Measurements from ENCODE around the gene ALB. TPM values are rescaled to one million over a fixed set of nuclear protein-coding genes. Genes with fewer than 3 reads are reported as not detected.

ALB gene
- total and polyA plus RNA-seq, 7 experiments from 2014 or later: 0.45 to 0.96 TPM; not detected in 5

GRCh38 chr4:73419106-73420038 lies 15.3 kb downstream of the ALB start:
- DNase-seq: no peak
- Mint-ChIP-seq H3K27ac (no peak overlapping the region), H3K36me3 (no peaks in the 10 kb centered on the region), H3K4me3 (no peak overlapping the region), H3K9me3 (no peaks in the 10 kb centered on the region), H3K27me3 (peaks cover 0 to 10% (median 0%) of the 10 kb centered on the region in 5 donors), H3K4me1 (no peaks in the 10 kb centered on the region)
- no peaks in the 10 kb centered on the region for H3K36me3 ChIP-seq (ENCODE audit: control insufficient read depth in 2 of 3, insufficient read depth in 3 of 3, low read length in 3 of 3)
- ChIA-PET CTCF (interaction anchor here (1.6 kb wide), 1 partner anchor 9 kb away, joined by 4 read pairs; no protein-coding TSS in a partner anchor), POLR2A (no interaction called here)
- no peaks in the 10 kb centered on the region for H3K27me3 ChIP-seq (ENCODE audit: control insufficient read depth in 2 of 2, insufficient read depth in 2 of 2, low read length in 2 of 2)
- no peaks in the 10 kb centered on the region for H3K9me3 ChIP-seq (ENCODE audit: control insufficient read depth in 2 of 3, low read length in 3 of 3)
- H3K27ac ChIP-seq (ENCODE audit: low read depth, low read length): no peak overlapping the region
- no peak for ATAC-seq
- H3K4me1 ChIP-seq (ENCODE audit: control insufficient read depth in 2 of 2, insufficient read depth in 2 of 2, low read length in 2 of 2): no peaks in the 10 kb centered on the region
- intact Hi-C loops (cut with micrococcal nuclease): no loop called here
- no peak overlapping the region for H3K4me3 ChIP-seq (ENCODE audit: low read length)

- intact Hi-C loops (cut with micrococcal nuclease): no loop called here
- H3K36me3 Mint-ChIP-seq: no peaks in the 10 kb centered on the region
- no peak for DNase-seq
- ChIA-PET CTCF (interaction anchor here (1.6 kb wide), 1 partner anchor 8 kb away, joined by 4 read pairs; no protein-coding TSS in a partner anchor), POLR2A (no interaction called here)
- Histone ChIP-seq H3K27ac (ENCODE audit: low read depth, low read length) (no peak overlapping the region), H3K4me3 (ENCODE audit: low read length) (no peak overlapping the region), H3K4me1 (ENCODE audit: control insufficient read depth in 2 of 2, insufficient read depth in 2 of 2, low read length in 2 of 2) (no peaks in the 10 kb centered on the region), H3K9me3 (ENCODE audit: control insufficient read depth in 2 of 3, low read length in 3 of 3) (no peaks in the 10 kb centered on the region), H3K27me3 (ENCODE audit: control insufficient read depth in 2 of 2, insufficient read depth in 2 of 2, low read length in 2 of 2) (no peaks in the 10 kb centered on the region), H3K36me3 (ENCODE audit: control insufficient read depth in 2 of 3, insufficient read depth in 3 of 3, low read length in 3 of 3) (no peaks in the 10 kb centered on the region)
- no peak overlapping the region for H3K27ac Mint-ChIP-seq
- no peaks in the 10 kb centered on the region for H3K4me1 Mint-ChIP-seq
- H3K9me3 Mint-ChIP-seq: no peaks in the 10 kb centered on the region
- peaks cover 0 to 10% (median 0%) of the 10 kb centered on the region in 5 donors for H3K27me3 Mint-ChIP-seq
- H3K4me3 Mint-ChIP-seq: no peak overlapping the region
- no peak for ATAC-seq
These were observed 16.5 kb downstream of the ALB start for GRCh38 chr4:73420615-73421014.

- H3K36me3 ChIP-seq (ENCODE audit: control insufficient read depth in 2 of 3, insufficient read depth in 3 of 3, low read length in 3 of 3): no peaks in the 10 kb centered on the region
- Mint-ChIP-seq H3K9me3 (peaks cover 0 to 1% (median 0%) of the 10 kb centered on the region in 11 donors), H3K4me3 (no peak overlapping the region), H3K36me3 (no peaks in the 10 kb centered on the region), H3K4me1 (no peaks in the 10 kb centered on the region), H3K27me3 (peaks cover 0 to 10% (median 0%) of the 10 kb centered on the region in 5 donors), H3K27ac (no peak overlapping the region)
- H3K4me3 ChIP-seq (ENCODE audit: low read length): no peak overlapping the region
- ATAC-seq (no peak), DNase-seq (no peak)
- H3K9me3 ChIP-seq (ENCODE audit: control insufficient read depth in 2 of 3, low read length in 3 of 3): no peaks in the 10 kb centered on the region
- ChIA-PET POLR2A (no interaction called here), CTCF (no interaction called here)
- no peaks in the 10 kb centered on the region for H3K27me3 ChIP-seq (ENCODE audit: control insufficient read depth in 2 of 2, insufficient read depth in 2 of 2, low read length in 2 of 2)
- intact Hi-C loops (cut with micrococcal nuclease): no loop called here
- H3K27ac ChIP-seq (ENCODE audit: low read depth, low read length): no peak overlapping the region
- H3K4me1 ChIP-seq (ENCODE audit: control insufficient read depth in 2 of 2, insufficient read depth in 2 of 2, low read length in 2 of 2): no peaks in the 10 kb centered on the region
These were observed 17.8 kb downstream of the ALB start for GRCh38 chr4:73421708-73422457.

GRCh38 chr4:73422458-73422752 lies 18.3 kb downstream of the ALB start:
- Mint-ChIP-seq H3K9me3 (peaks cover 0 to 1% (median 0%) of the 10 kb centered on the region in 11 donors), H3K27ac (no peak overlapping the region), H3K27me3 (peaks cover 0 to 10% (median 0%) of the 10 kb centered on the region in 5 donors), H3K36me3 (no peaks in the 10 kb centered on the region), H3K4me1 (no peaks in the 10 kb centered on the region), H3K4me3 (no peak overlapping the region)
- DNase-seq (no peak), ATAC-seq (no peak)
- H3K4me1 ChIP-seq (ENCODE audit: control insufficient read depth in 2 of 2, insufficient read depth in 2 of 2, low read length in 2 of 2): no peaks in the 10 kb centered on the region
- H3K27me3 ChIP-seq (ENCODE audit: control insufficient read depth in 2 of 2, insufficient read depth in 2 of 2, low read length in 2 of 2): no peaks in the 10 kb centered on the region
- ChIA-PET POLR2A (no interaction called here), CTCF (no interaction called here)
- no peaks in the 10 kb centered on the region for H3K36me3 ChIP-seq (ENCODE audit: control insufficient read depth in 2 of 3, insufficient read depth in 3 of 3, low read length in 3 of 3)
- no peaks in the 10 kb centered on the region for H3K9me3 ChIP-seq (ENCODE audit: control insufficient read depth in 2 of 3, low read length in 3 of 3)
- intact Hi-C loops (cut with micrococcal nuclease): no loop called here
- no peak overlapping the region for H3K4me3 ChIP-seq (ENCODE audit: low read length)
- no peak overlapping the region for H3K27ac ChIP-seq (ENCODE audit: low read depth, low read length)

- CTCF ChIA-PET: no interaction called here
- peaks cover 0 to 10% (median 0%) of the 10 kb centered on the region in 5 donors for H3K27me3 Mint-ChIP-seq
- H3K4me1 ChIP-seq (ENCODE audit: control insufficient read depth in 2 of 2, insufficient read depth in 2 of 2, low read length in 2 of 2): no peaks in the 10 kb centered on the region
- POLR2A ChIA-PET: no interaction called here
- intact Hi-C loops (cut with micrococcal nuclease): no loop called here
- H3K4me1 Mint-ChIP-seq: no peaks in the 10 kb centered on the region
- H3K9me3 Mint-ChIP-seq: peaks cover 0 to 1% (median 0%) of the 10 kb centered on the region in 11 donors
- H3K4me3 ChIP-seq (ENCODE audit: low read length): no peak overlapping the region
- H3K27ac Mint-ChIP-seq: no peak overlapping the region
- DNase-seq (no peak), ATAC-seq (no peak)
- no peaks in the 10 kb centered on the region for H3K27me3 ChIP-seq (ENCODE audit: control insufficient read depth in 2 of 2, insufficient read depth in 2 of 2, low read length in 2 of 2)
- H3K36me3 Mint-ChIP-seq: no peaks in the 10 kb centered on the region
- no peak overlapping the region for H3K4me3 Mint-ChIP-seq
- H3K27ac ChIP-seq (ENCODE audit: low read depth, low read length): no peak overlapping the region
- no peaks in the 10 kb centered on the region for H3K36me3 ChIP-seq (ENCODE audit: control insufficient read depth in 2 of 3, insufficient read depth in 3 of 3, low read length in 3 of 3)
- no peaks in the 10 kb centered on the region for H3K9me3 ChIP-seq (ENCODE audit: control insufficient read depth in 2 of 3, low read length in 3 of 3)
These were observed 19.1 kb downstream of the ALB start for GRCh38 chr4:73423184-73423583.

- ChIA-PET CTCF (no interaction called here), POLR2A (no interaction called here)
- Mint-ChIP-seq H3K4me1 (no peaks in the 10 kb centered on the region), H3K4me3 (no peak overlapping the region), H3K27me3 (peaks cover 0 to 18% (median 5%) of the 10 kb centered on the region in 5 donors), H3K36me3 (no peaks in the 10 kb centered on the region), H3K9me3 (peaks cover 0 to 1% (median 0%) of the 10 kb centered on the region in 11 donors), H3K27ac (no peak overlapping the region)
- DNase-seq: no peak
- intact Hi-C loops (cut with micrococcal nuclease): no loop called here
- H3K27ac ChIP-seq (ENCODE audit: low read depth, low read length): no peak overlapping the region
- no peaks in the 10 kb centered on the region for H3K27me3 ChIP-seq (ENCODE audit: control insufficient read depth in 2 of 2, insufficient read depth in 2 of 2, low read length in 2 of 2)
- no peak for ATAC-seq
- H3K36me3 ChIP-seq (ENCODE audit: control insufficient read depth in 2 of 3, insufficient read depth in 3 of 3, low read length in 3 of 3): no peaks in the 10 kb centered on the region
- H3K4me3 ChIP-seq (ENCODE audit: low read length): no peak overlapping the region
- H3K9me3 ChIP-seq (ENCODE audit: control insufficient read depth in 2 of 3, low read length in 3 of 3): no peaks in the 10 kb centered on the region
- H3K4me1 ChIP-seq (ENCODE audit: control insufficient read depth in 2 of 2, insufficient read depth in 2 of 2, low read length in 2 of 2): no peaks in the 10 kb centered on the region
These were observed 22.6 kb downstream of the ALB start for GRCh38 chr4:73426666-73427065.

All from naive thymus-derived CD4-positive, alpha-beta T cell (primary cell).